Esophagus mucosa (tissue), 1 donor: Measurements from ENCODE around the gene FAM50A. TPM values are rescaled to one million over a fixed set of nuclear protein-coding genes. Genes with fewer than 3 reads are reported as not detected.

Source experiments
- ATAC-seq: fragments of 200-7000 bp; cut with Tn5 transposase; one replicate; pipeline ENCODE4 v1.9.1; 2020
- total RNA-seq: library from RNA; stranded (reverse); gene quantifications from one replicate; pipeline ENCODE4 v1.2.4, GENCODE V29; 2023
- donor health status: DM: yes; HTN: yes; CAD: no.

Gene FAM50A
- total RNA-seq, 1 donor from 2014 or later = 17.9 TPM

DNA sequence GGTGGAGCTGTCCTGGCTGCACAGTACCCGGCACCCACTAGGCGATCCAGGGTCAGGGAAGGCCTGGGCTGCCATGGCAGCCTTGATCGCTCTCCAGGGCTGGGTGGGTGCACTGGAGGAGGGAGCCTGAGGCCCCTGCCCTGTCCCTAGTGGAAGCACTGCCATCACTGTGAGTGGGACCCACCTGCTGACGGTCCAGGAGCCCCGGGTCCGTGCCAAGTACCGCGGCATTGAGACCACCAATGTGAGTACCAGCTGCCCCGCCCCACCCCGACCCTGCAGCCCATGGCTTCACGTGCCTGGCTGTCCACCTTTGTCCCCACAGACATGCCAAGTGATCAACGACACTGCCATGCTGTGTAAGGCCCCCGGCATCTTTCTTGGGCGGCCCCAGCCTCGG, 23.0 kb downstream of the FAM50A start:
- ATAC-seq = no peak

DNA sequence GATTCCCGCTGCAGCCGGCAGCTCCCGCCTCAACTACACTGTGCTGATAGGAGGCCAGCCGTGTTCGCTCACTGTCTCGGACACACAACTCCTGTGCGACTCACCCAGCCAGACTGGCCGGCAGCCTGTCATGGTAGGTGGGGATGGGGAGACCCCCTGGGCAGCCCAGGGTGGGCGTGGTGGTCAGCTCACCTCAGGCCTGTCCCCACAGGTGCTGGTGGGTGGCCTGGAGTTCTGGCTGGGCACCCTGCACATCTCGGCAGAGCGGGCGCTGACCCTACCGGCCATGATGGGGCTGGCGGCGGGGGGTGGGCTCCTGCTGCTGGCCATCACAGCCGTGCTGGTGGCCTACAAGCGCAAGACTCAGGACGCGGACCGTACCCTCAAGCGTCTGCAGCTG, 23.6 kb downstream of the FAM50A start:
- ATAC-seq = no peak

DNA sequence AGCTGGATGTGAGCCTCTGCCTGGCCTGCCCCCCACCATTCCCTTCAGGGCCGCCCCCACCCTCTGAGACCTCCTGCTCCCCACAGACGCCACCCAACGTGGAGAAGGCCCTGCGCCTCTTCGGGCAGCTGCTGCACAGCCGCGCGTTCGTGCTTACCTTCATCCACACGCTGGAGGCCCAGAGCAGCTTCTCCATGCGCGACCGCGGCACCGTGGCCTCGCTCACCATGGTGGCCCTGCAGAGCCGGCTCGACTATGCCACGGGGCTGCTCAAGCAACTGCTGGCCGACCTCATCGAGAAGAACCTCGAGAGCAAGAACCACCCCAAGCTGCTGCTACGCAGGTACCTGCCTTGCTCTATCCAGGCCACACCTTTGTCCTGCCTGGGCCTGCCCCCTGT, 24.3 kb downstream of the FAM50A start:
- no peak for ATAC-seq

DNA sequence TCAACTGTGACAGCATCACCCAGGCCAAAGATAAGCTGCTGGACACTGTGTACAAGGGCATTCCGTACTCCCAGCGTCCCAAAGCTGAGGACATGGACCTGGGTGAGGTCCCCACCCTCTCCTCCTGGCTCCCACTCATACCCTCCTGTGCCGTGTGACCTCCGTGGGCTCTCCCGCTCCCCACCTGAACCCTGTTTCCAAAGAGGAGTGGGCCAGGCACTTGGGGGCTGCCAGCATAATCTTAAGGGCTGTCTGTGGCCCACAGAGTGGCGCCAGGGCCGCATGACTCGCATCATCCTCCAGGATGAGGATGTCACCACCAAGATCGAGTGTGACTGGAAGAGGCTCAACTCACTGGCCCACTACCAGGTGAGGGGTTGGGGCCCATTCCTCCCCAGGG, 25.2 kb downstream of the FAM50A start:
- ATAC-seq = no peak

DNA sequence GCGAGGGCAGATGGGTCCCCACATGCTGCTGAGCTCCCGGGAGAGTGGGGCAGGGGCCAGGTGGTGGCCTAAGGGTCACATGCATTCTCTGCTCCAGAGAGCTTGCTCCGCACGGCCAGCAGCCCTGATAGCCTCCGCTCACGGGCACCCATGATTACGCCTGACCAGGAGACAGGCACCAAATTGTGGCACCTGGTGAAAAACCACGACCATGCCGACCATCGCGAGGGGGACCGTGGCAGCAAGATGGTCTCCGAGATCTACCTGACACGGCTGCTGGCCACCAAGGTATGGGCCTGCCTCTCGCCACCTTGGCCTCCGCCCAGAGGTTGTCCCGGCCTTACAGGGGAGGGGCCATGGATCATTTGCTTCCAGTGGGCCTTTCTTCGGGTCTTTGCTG, 25.9 kb downstream of the FAM50A start:
- no peak for ATAC-seq

DNA sequence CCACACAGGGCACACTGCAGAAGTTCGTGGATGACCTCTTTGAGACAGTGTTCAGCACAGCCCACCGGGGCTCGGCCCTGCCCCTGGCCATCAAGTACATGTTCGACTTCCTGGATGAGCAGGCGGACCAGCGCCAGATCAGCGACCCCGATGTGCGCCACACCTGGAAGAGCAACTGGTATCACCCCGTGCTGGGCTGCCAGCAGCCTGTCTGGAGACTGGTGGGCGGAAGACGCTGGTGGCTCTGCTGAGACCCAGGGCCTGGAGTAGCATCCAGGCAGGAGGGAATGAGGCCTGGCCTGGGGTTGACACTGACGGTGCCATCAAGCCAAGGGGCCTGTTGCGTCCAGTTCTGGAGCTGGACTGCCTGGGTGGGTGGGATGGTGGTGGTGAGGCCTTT, 26.5 kb downstream of the FAM50A start:
- no peak for ATAC-seq

DNA sequence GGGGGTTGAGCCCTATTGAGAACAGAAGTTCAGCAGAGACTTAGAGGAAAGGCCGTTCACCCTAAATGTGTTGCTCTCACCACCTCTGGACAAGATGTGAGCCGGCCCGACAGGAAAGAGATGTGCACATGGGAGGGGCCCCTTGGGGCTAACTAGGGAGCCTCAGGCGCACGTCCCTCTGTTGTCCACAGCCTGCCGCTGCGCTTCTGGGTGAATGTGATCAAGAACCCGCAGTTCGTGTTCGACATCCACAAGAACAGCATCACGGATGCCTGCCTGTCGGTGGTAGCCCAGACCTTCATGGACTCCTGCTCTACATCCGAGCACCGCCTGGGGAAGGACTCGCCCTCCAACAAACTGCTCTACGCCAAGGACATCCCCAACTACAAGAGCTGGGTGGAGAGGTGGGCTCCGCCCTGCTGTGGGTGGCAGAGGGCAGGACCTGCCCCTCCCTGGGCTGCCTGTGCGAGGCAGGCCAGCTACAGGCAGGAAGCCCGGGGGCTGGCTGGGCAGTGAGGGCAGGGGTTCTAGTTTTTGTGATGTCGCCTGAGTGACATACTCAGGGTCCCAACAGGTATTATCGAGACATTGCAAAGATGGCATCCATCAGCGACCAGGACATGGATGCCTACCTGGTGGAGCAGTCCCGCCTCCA, 27.1 kb downstream of the FAM50A start:
- no peak for ATAC-seq

DNA sequence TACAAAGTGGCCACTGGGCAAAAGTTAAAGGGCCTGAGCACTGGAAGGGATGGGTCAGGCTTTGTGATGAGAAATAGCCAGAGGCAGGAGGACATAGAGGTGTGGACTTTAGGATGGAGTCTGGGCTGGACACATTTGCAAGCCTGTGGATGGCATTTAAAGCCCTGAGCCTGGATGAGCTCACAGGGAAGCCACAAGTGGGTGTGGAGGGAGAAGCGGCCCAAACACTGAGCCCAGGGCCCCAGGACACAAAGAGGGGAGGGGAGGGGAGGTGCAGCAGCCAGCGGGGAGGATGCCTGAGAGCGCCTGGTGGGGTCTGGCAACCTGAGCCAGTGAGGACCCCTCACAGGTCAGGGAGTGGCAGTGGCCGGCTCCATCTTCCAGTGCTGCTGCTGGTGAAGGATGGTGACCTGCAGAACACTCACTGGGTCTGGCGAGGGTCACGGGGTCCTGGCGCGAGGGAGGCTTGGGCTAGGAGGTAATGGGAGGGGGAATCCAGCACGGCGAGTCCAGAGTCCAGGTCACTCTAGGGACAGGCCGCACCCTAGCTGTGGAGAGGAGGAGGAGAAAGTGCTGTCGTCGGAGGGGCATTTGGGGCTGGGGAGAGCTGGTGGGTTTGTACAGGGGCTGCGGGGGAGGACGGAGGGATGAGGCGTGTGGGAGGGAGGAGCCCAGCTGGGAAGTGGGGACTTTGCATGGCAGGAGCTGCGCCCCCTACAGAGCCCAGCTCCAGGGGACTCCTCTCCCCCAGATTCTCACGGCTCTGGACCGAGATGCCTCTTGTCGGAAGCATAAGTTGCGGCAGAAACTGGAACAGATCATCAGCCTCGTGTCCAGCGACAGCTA, 28.1 kb downstream of the FAM50A start:
- ATAC-seq = no peak

DNA sequence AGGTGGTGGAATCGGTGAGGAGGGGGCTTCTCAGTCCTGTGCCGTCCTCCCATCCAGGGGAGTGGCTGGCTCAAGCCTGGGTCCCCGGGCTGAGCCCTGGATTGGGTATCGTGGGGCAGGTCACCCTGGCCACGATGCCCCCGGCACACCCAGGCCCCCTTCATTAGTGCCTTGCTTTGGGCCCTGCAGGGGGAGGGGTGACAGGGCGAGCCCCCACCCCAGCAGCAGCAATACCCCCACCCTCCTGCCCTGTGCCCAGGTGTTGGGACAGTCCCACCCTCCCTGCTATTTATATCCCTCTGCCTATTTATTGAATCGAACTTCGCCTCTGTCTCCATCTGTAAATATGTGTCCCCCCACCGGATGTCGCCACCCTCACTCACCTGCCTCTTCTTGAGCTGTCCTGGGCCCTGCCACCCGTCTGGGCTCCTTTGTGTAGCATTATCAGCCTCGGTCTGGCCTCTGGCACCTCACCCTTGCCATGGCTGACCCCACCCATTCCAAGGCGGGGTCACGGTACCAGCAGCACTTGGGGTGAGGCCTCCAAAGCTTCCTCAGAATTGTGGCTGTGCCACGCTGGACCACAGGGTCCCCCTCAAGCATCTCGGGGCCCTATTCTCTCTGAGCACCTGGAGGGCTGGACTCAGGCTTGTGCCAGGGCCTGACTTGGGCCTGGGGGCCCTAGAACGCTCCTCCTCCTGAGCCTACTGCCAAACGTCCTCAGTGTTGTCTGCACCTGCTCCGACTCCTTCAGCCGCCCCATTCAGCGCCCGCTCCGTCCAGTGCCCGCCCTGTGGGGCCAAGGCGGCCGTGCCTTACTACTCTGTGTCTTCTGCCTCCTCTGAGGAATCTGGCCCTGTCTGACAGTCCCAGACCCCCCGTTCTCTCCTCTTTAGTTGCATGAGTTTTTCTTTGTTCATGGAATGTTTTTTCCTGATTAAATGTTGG, 29.0 kb downstream of the FAM50A start:
- peak; percentile 21 for ATAC-seq

DNA sequence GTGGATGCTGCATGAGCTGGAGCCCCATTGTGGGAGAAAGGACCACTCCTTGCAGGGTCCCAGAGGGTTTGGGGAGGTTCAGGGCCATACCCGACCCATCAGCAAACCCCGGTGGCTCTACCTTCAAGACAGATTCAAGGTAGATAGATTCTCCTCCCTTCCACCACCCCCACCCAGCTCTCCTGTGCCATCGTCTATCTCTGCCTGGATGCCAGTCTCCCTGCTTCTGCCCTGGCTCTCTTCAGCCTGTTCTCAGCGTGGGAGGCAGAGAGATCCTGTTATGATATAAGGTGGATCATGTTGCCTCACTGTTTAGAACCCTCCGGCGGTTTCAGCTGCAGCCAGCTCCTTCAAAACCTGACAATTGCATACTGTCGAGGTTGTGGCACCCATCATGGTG, 29.7 kb downstream of the FAM50A start:
- no peak for ATAC-seq

DNA sequence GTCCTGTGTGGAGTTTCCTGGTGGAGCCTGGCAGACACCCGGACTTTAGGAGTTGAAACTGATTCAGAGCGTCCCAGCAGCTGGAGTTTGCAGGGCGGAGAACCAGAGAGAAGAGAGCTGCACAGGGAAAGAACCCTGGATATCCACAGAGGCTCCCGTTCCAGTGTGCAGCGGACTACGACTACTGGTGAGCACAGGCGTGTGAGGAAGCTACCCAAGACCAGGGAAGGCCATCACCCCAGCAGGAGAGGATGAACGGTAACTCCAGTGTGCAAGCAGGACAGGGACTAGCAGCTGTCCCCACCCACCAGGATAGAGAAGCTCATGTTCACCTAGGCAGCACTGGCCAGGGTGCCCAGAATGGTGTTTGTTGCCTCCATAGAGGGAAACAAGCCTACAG, 32.9 kb downstream of the FAM50A start:
- ATAC-seq = no peak

DNA sequence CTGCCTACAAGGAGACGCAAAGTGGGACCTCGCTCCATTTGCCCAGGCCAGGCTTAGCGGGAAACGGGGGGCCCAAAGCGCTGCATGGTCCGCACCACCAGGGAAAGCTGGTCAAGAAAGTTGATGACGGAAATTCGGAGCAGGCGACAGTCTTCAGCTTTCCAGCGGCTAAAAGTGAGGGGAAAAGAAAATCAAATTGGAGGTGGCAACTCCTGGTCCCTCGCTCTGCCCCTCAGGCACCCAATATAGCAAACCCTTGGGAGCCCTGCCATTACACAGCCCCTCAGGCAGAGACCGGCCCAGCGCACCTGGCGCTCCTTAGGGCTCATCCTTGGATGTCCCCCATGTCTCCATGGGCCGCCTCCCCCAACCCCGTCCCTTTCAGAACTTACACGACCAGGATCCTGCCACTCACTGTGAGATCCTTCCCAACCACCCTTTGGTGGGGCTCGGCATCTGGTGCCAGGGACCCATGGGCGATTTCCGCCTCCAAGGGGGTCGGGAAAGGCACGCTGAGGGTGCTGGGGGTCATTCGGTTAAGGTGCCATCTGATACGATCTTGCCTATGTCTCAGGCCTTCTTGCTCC, 34.0 kb downstream of the FAM50A start:
- no peak for ATAC-seq

DNA sequence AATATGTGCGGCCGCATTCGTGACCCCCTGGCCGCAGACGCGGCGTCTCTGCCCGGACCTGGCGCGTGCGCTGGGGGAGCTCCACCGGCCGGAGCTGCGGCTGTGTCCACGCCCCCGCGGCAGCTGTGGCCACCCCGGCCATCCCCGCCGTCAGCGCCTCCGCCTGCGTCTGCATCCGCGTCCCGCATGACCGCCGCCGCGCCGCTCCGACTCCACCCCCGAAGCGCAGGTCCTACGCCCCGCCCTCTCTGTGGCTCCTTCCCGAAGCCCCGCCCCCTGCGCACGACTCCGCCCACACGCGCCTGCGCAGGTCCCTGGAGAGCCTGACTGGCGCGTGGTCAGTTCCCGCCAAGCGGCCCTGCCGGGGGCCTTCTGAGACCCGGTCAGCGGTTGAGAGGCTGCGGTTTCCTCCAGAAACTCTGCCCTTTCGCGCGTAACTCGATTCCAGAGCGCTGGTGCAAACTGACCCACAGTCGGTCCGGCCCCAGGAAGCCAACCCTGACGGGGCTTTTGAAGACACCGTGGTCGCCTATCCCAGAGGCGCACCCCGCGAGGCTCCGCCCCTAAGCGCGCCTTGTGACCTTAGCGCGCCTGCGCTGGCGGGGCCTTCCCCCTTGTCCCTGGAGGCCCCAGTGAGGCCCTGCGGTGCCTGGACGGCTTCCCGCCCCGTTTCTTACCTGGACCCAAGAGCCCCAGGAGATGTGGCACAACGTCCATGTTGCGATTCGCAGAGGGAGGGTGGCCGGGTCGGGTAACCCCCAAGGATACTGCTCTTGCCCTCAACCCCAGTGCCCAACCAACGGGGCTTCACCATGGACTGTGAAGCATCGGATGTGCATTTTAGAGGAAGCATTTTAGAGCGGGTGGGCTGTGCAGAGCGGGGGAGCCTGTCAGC, 35.0 kb downstream of the FAM50A start, which contains the start of gene LAGE3:
Gene LAGE3 (minus strand): TSS at position 554 of the 895 bp plus-strand sequence. CDS start 366 bp downstream, at position 188.
- peak; percentile 97 for ATAC-seq

DNA sequence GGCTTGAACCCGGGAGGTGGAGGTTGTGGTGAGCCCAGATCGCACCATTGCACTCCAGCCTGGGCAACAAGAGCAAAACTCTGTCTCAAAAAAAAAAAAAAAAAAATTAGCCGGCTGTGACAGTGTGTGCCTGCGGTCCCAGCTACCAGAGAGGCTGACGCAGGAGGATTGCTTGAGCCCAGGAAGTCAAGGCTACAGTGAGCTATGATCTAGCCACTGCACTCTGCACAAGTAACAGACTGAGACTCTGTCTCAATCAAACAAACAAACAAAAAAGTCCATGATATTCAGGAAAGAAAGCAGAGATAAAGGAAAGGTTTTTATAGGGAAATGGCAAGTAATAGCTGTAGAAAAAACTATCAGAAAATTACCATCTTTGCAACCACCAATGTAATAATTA, 37.3 kb downstream of the FAM50A start:
- ATAC-seq = no peak

DNA sequence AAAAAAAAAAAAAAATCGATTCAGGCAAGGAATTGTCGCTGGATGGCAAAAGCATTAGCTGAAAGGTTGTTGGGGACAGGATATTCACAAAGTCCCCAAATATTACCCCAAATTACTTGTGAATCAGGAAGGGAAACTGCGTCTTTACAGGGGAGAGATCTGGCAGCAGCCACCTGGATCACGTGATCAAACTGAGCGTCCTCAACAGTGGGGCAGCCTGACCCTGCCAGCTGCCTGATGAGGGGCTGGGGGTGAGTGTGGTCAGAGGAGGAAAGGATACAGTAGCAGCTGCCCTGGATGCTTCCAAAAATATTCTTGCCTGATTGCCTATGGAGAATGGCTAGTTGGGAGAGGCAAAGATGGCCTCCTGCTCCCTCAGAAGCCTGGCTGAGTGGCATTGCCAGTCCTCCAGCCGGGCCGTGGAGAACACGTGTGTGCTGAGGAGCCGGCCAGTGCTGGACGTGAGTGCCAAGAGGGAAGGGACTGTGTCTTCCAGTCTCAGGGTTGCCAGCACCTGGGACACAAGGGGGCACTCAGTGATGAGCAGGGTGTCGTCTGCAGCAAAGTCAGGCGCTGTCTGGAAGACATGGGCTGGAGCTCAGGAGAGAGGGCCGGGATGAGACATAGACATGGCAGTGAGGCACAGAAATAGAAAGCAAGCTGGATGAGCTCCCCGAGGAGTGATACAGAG, 38.1 kb downstream of the FAM50A start:
- no peak for ATAC-seq

DNA sequence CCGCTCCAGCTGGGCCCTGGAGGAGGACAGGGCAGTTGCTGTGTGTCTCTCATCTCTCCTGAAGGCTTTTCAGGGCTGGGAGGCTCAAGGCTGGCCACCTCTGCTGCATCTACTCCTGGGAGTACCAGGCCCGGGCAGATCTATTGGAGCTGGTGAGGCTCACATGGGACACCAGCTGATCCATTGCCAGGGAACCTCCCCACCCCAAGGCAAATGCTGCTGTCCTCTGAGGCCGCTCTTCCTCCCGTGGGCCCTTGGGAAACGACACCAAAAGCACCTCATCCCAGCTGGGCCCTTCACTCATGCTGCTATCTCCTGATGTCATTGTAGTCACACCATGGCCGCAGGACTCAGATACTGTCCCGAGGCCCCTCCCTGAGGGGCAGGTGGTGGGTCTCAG, 38.8 kb downstream of the FAM50A start:
- no peak for ATAC-seq

DNA sequence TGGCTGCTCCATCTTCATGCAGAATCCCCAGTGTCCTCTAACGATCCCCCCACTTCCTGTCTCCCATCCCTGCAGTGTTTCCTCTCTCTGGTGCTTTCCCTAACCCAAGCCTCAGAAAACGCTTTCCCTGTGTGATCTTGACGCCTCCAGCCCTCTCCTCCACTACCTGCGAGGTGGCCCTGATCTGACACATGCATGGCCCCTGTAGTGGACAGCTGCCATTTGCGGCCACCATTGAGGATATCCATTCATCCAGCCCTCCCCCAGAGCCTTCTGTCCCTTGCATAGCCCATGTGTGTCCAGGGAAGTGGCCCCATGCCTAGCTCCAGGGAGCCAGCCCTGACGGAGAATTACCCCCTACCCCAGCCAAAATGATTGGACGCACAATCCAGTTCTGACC, 39.4 kb downstream of the FAM50A start:
- no peak for ATAC-seq

DNA sequence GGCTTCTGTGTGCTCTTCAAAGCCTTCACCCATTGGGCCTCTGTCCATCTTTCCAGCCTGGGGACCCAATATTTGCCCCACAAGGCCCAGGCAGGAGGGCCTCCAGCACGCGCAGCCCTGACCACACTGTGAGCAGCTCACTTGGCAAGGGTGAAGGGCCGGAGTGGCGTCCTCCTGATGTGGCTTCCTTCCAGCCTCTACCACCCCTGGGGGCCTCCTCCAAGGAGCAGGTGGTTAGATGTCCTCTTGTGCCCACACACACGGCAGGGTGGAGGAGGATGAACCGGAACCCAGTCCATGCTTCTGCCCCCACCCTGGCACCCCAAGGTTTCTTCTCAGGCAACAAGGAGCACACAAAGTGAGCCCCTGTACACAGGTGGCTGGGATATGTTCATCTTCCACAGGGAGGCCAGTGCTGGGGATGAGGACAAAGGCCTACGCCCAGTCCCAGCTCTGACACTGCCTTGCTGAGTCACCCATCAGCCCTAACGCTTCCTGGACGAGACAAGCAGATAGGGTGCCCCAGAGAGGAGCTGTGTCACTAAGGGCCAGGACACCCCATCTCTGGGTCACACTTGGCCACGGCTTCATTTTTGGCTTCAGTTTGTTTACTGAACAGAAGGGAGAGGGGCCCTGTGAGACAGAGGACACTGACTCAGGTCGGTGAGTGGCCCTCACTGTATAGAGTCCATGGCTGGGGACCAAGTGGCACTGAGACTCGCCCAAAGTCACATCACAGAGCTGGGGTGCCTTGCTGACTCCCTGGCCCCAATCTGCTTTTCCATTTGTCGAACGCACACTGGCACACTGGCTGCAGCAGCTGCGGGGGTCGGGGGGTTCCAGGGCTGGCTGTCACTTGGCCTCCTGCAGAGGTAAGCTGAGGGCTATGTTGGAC, 40.6 kb downstream of the FAM50A start:
- ATAC-seq = peak; percentile 68

DNA sequence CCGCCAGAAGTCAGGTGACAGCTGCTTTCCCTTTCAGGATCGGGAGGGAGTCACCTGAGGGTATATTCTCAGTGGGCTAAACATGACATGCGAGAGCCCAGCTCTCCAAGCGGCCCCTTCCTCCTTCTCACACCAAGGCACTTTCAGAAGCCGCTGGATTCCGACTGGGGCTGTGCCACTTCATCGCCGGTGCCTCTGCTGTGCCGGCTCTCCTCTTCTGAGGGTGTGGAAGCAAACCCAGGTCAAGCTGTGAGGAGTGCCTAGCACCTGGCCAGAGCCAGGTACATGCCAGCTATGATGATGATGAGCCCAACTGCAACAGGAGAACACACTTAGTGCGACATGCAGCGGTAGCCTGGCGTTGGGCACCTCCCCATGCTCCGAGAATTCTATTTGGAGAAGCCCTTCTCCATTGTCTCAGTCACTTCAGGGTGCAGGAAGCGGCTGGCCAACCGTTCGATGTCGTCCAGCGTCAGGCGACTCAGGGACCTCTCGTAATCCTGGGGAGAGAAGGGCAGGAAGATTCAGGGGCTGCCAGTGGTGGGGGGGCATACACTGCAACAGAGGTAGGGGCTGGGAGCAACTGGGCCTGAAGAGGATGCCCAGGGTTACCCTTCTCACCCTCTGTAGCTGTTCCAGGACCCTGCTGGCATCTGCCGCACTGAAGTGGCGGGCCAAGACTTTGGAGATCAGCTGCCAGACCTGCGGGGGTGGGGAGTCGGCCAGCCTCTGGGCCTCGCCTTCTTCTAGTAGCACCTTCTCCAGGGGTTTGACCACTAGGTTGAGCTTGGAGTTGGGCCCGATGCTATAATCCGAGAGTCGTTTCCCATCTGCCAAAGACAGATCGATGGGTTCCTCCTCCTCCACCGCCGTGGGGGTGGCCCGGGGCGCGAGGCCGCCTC, 41.5 kb downstream of the FAM50A start:
- no peak for ATAC-seq
